ENCODE results near the gene AS3MT.

AS3MT gene

DNA sequence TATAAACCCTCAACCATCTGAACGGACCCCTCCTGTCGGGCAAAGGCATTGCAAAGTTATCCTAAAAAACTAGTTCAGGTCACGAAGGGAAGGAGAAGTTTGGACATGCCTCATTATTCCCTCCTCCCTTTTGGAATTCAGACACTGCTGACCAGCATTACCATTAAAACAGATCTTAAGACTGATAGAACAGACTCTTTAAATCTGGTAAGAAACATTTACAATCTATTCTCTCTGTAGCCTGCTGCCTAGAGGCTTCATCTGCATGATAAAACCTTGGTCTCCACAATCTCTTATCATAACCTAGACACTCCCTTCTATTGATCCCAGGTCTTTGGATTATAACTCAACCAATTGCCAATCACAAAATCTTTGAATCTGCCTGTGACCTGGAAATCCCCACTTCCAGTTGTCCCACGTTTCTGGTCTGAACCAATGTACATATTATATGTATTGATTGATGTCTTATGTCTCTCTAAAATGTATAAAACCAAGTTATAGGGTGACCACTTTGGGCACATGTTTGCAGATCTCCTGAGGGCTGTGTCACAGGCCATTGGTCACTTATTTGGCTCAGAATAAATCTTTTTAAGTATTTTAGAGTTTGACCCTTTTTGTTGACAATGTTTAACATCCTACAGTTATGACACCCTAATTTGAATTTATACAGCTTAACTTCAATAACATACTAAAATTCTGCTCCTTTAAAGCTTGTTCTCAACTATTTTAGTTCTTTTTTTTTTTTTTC lies 25.4 kb downstream of the AS3MT start:
- no peaks in the 10 kb centered on the region for H3K27me3 ChIP-seq (ENCODE audit: low read length)
- no peak overlapping the region for H3K27ac ChIP-seq (ENCODE audit: low read depth, low read length)
- H3K9ac ChIP-seq (ENCODE audit: low read length) = no peak overlapping the region
- H3F3A ChIP-seq (ENCODE audit: insufficient read depth) = no peaks in the 10 kb centered on the region
- H3K36me3 ChIP-seq (ENCODE audit: low read length) = no peaks in the 10 kb centered on the region
- no peak overlapping the region for H2AFZ ChIP-seq (ENCODE audit: low read depth, low read length, severe bottlenecking)
- H3K79me2 ChIP-seq (ENCODE audit: insufficient read depth, low read length) = no peaks in the 10 kb centered on the region
- TF ChIP-seq EZH2phosphoT487 (conservative IDR thresholded peaks at IDR 0.05; ENCODE audit: low read length) = no peak
- TF ChIP-seq, protein P1, sequence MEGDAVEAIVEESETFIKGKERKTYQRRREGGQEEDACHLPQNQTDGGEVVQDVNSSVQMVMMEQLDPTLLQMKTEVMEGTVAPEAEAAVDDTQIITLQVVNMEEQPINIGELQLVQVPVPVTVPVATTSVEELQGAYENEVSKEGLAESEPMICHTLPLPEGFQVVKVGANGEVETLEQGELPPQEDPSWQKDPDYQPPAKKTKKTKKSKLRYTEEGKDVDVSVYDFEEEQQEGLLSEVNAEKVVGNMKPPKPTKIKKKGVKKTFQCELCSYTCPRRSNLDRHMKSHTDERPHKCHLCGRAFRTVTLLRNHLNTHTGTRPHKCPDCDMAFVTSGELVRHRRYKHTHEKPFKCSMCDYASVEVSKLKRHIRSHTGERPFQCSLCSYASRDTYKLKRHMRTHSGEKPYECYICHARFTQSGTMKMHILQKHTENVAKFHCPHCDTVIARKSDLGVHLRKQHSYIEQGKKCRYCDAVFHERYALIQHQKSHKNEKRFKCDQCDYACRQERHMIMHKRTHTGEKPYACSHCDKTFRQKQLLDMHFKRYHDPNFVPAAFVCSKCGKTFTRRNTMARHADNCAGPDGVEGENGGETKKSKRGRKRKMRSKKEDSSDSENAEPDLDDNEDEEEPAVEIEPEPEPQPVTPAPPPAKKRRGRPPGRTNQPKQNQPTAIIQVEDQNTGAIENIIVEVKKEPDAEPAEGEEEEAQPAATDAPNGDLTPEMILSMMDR (IDR thresholded peaks at IDR 0.05; ENCODE audit: insufficient read depth, low read length, poor library complexity, severe bottlenecking) = no peak
- H3K9me3 ChIP-seq (ENCODE audit: insufficient read depth, low read length) = no peaks in the 10 kb centered on the region
- no peaks in the 10 kb centered on the region for H4K20me1 ChIP-seq (ENCODE audit: low read depth, low read length)
- H3K9me2 ChIP-seq (replicated peaks; ENCODE audit: insufficient read depth, low read length) = no peaks in the 10 kb centered on the region
- no peak overlapping the region for H3K4me3 ChIP-seq (ENCODE audit: insufficient read depth, low read length, poor library complexity, severe bottlenecking)
- H3K4me2 ChIP-seq (ENCODE audit: low read depth, low read length, poor library complexity, severe bottlenecking) = no peak overlapping the region

DNA sequence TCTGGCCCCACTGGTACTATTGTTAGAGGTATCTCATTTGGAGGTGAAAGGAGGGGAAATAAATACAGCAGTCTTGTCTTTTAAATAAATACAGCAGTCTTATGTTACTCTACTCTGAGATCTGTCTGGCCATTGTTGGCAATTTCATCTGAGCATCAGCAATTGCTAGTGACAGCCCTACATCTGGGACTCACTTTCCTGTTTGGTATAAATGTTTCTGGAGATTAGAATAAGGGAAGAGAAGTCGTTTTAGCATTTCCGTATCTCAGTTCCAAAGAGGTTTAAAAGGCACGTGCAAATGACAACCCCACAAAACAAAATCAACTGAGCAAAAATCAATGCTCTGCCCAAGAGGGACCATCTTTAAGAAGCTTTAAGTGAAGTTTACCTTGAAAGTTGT lies 30.7 kb downstream of the AS3MT start:
- Histone ChIP-seq H4K20me1 (ENCODE audit: low read depth, low read length) (no peaks in the 10 kb centered on the region), H3F3A (ENCODE audit: insufficient read depth) (no peaks in the 10 kb centered on the region), H3K4me3 (ENCODE audit: insufficient read depth, low read length, poor library complexity, severe bottlenecking) (no peak overlapping the region), H3K9me3 (ENCODE audit: insufficient read depth, low read length) (no peaks in the 10 kb centered on the region), H3K9ac (ENCODE audit: low read length) (no peak overlapping the region), H3K79me2 (ENCODE audit: insufficient read depth, low read length) (no peaks in the 10 kb centered on the region), H2AFZ (ENCODE audit: low read depth, low read length, severe bottlenecking) (no peak overlapping the region), H3K9me2 (replicated peaks; ENCODE audit: insufficient read depth, low read length) (no peaks in the 10 kb centered on the region), H3K36me3 (ENCODE audit: low read length) (no peaks in the 10 kb centered on the region), H3K27me3 (ENCODE audit: low read length) (no peaks in the 10 kb centered on the region), H3K27ac (ENCODE audit: low read depth, low read length) (no peak overlapping the region), H3K4me2 (ENCODE audit: low read depth, low read length, poor library complexity, severe bottlenecking) (no peak overlapping the region)
- TF ChIP-seq EZH2phosphoT487 (conservative IDR thresholded peaks at IDR 0.05; ENCODE audit: low read length) = no peak
- TF ChIP-seq, protein P1 (IDR thresholded peaks at IDR 0.05; ENCODE audit: insufficient read depth, low read length, poor library complexity, severe bottlenecking) = no peak

DNA sequence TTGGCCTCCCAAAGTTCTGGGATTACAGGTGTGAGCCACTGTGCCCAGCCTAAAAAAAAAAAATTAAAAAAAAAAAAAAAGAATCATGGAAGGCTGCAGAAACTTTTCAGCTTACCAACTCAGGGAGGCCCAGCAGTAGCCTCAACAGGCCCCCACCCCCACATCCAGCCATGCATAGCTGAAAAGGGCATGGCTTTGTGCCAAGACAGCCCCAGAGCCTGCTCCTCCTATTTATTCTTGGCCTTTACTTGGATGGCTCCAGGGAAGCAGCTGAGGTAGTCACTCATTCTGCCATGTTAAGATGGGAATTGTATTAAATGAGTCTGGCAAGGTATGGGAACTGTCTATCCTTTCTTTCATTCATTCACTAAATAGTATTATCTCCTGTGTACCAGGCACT lies 35.1 kb downstream of the AS3MT start:
- H3K9me3 ChIP-seq (ENCODE audit: insufficient read depth, low read length) = no peaks in the 10 kb centered on the region
- no peaks in the 10 kb centered on the region for H3K36me3 ChIP-seq (ENCODE audit: low read length)
- H3K79me2 ChIP-seq (ENCODE audit: insufficient read depth, low read length) = no peaks in the 10 kb centered on the region
- no peak overlapping the region for H3K27ac ChIP-seq (ENCODE audit: low read depth, low read length)
- H2AFZ ChIP-seq (ENCODE audit: low read depth, low read length, severe bottlenecking) = no peak overlapping the region
- TF ChIP-seq, protein P1 (IDR thresholded peaks at IDR 0.05; ENCODE audit: insufficient read depth, low read length, poor library complexity, severe bottlenecking) = no peak
- no peak for TF ChIP-seq EZH2phosphoT487 (conservative IDR thresholded peaks at IDR 0.05; ENCODE audit: low read length)
- H3K4me2 ChIP-seq (ENCODE audit: low read depth, low read length, poor library complexity, severe bottlenecking) = no peak overlapping the region
- H3K9ac ChIP-seq (ENCODE audit: low read length) = no peak overlapping the region
- H3K4me3 ChIP-seq (ENCODE audit: insufficient read depth, low read length, poor library complexity, severe bottlenecking) = no peak overlapping the region
- no peaks in the 10 kb centered on the region for H3K9me2 ChIP-seq (replicated peaks; ENCODE audit: insufficient read depth, low read length)
- H3F3A ChIP-seq (ENCODE audit: insufficient read depth) = no peaks in the 10 kb centered on the region
- no peaks in the 10 kb centered on the region for H3K27me3 ChIP-seq (ENCODE audit: low read length)
- H4K20me1 ChIP-seq (ENCODE audit: low read depth, low read length) = no peaks in the 10 kb centered on the region

All from SU-DHL-6 (cell line).